GM19035 (cell line): ENCODE measurements around the gene ELOVL6.

Source experiments
- ATAC-seq: cut with Tn5 transposase; IDR thresholded peaks from one replicate; pipeline ENCODE4 v1.9.1; 2021; ENCODE audit not compliant: unreplicated experiment

Gene ELOVL6

DNA sequence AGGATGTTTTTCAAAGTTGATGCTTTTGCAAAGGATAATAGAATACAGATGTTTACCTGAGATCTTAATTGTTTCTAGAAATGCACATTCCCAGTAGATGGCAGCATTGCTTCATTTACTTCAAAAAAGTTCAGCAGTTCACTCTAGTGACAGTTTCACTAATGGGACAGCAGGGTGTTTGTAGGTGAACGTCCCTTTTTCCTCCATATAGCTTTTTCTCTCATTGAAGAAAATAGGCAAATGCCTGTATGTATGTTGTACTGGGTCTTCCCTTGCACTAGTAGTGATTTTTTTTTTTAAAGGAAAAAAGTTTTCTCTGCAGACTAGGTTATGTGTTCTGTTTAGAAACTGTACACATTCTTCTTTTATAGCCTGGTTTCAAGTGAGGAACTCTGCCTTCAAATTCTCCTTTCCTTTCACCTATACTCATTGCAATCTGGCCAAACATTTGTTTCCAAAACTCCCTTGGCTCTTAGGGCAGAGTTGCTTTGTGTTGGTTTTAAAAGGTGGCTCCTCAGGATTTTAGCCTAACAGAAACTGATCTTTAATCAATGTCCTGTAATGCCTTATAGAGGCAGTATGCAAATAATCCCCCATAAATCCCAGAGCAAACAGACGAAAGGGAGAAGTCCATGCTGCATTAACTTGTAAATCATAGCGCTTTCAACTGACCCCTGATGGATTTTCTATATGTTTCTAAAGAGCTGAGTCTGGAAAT lies 199.4 kb downstream of the ELOVL6 start:
- ATAC-seq, result peak; percentile 54

DNA sequence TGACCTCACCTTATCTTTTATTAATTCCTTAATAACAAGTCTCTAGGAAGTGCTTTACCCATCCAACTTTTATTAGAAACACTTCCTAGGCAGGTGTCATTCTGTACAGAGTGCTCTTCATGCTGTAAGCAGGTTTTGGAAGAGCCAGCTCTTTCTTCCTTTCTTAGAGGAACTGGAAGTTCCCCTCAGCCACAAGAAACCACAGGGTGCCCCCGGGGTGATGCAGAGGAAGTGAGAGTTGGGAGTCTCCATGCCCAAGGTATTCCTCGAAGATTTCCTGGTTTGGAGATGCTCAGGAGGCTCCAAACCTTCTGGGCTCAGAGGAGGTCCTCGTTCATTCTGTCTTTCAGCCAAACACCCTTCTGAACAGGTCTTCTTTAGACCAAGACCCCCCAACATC lies 201.9 kb downstream of the ELOVL6 start:
- no peak for ATAC-seq
